ENCODE measurements around the gene RUFY4.

GRCh38 chr2:218020281-218020680 lies 48.8 kb upstream of the RUFY4 start:
- no peak for TF ChIP-seq REST (IDR thresholded peaks at IDR 0.05; ENCODE audit: unreplicated experiment)
- no peak for TF ChIP-seq POLR2AphosphoS5 (IDR thresholded peaks at IDR 0.05; ENCODE audit: low read depth)
- TF ChIP-seq, protein P1, sequence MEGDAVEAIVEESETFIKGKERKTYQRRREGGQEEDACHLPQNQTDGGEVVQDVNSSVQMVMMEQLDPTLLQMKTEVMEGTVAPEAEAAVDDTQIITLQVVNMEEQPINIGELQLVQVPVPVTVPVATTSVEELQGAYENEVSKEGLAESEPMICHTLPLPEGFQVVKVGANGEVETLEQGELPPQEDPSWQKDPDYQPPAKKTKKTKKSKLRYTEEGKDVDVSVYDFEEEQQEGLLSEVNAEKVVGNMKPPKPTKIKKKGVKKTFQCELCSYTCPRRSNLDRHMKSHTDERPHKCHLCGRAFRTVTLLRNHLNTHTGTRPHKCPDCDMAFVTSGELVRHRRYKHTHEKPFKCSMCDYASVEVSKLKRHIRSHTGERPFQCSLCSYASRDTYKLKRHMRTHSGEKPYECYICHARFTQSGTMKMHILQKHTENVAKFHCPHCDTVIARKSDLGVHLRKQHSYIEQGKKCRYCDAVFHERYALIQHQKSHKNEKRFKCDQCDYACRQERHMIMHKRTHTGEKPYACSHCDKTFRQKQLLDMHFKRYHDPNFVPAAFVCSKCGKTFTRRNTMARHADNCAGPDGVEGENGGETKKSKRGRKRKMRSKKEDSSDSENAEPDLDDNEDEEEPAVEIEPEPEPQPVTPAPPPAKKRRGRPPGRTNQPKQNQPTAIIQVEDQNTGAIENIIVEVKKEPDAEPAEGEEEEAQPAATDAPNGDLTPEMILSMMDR (conservative IDR thresholded peaks at IDR 0.05; ENCODE audit: low read depth in 2 of 2) = no peak
- no peak for TF ChIP-seq EZH2phosphoT487 (IDR thresholded peaks at IDR 0.05; ENCODE audit: unreplicated experiment)
- TF ChIP-seq EZH2 (IDR thresholded peaks at IDR 0.05; ENCODE audit: low read depth, unreplicated experiment) = no peak
- TF ChIP-seq, protein P2, sequence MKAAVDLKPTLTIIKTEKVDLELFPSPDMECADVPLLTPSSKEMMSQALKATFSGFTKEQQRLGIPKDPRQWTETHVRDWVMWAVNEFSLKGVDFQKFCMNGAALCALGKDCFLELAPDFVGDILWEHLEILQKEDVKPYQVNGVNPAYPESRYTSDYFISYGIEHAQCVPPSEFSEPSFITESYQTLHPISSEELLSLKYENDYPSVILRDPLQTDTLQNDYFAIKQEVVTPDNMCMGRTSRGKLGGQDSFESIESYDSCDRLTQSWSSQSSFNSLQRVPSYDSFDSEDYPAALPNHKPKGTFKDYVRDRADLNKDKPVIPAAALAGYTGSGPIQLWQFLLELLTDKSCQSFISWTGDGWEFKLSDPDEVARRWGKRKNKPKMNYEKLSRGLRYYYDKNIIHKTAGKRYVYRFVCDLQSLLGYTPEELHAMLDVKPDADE (IDR thresholded peaks at IDR 0.05) = no peak
- no peak for TF ChIP-seq JUNB (IDR thresholded peaks at IDR 0.05; ENCODE audit: unreplicated experiment)
- no peak for TF ChIP-seq CREB1 (CRISPR knock-in tag; IDR thresholded peaks at IDR 0.05; ENCODE audit: low read depth)
- no peak for TF ChIP-seq ZNF114 (CRISPR knock-in tag; IDR thresholded peaks at IDR 0.05)
- no peak for TF ChIP-seq ZNF331 (CRISPR knock-in tag; IDR thresholded peaks at IDR 0.05; ENCODE audit: low read depth)
- TF ChIP-seq STAT1 (IDR thresholded peaks at IDR 0.05; ENCODE audit: unreplicated experiment) = no peak
- TF ChIP-seq NANOG (IDR thresholded peaks at IDR 0.05; ENCODE audit: borderline replicate concordance) = no peak

Data from GM23338 (cell line).